OCI-LY1 (cell line): ENCODE results near the gene ARHGEF4.
"Not testable (repeated sequence)": the region's sequence is repeated elsewhere in the genome, so short reads cannot be mapped to it uniquely, and the experiment has no call there.

ENCODE experiments used
- H2AFZ ChIP-seq: fragments of 200-600 bp; sonication (generic), shearing (Covaris generic); 2 replicates; pipeline ENCODE4 v1.6.0; 2014; ENCODE audit warnings: antibody characterized with exemption, mild to moderate bottlenecking, low read length
- H3F3A ChIP-seq: fragments of 200-600 bp; sonication (generic), shearing (Covaris generic); 2 replicates; pipeline ENCODE4 v1.6.0; 2014; ENCODE audit warnings: mild to moderate bottlenecking, antibody characterized with exemption, low read length, moderate library complexity; ENCODE audit not compliant: insufficient read depth
- H3K27ac ChIP-seq: fragments of 200-600 bp; sonication (generic); 2 replicates; pipeline ENCODE4 v1.5.1; 2014; ENCODE audit warnings: low read length, mixed run types, mild to moderate bottlenecking, low read depth; ENCODE audit not compliant: poor library complexity, severe bottlenecking
- H3K27me3 ChIP-seq: fragments of 200-600 bp; sonication (generic); 2 replicates; pipeline ENCODE4 v1.6.0; 2014; ENCODE audit warnings: antibody characterized with exemption, mild to moderate bottlenecking, low read length, moderate library complexity; ENCODE audit not compliant: insufficient read depth
- H3K36me3 ChIP-seq: fragments of 200-600 bp; sonication (generic); 2 replicates; pipeline ENCODE4 v1.6.1; 2014; ENCODE audit warnings: mild to moderate bottlenecking, antibody characterized with exemption, low read length, moderate library complexity, mixed read lengths; ENCODE audit not compliant: insufficient read depth
- H3K4me1 ChIP-seq: fragments of 200-600 bp; sonication (generic); 2 replicates; pipeline ENCODE4 v1.5.1; 2014; ENCODE audit warnings: mild to moderate bottlenecking, low read length, moderate library complexity; ENCODE audit not compliant: insufficient read depth, severe bottlenecking
- H3K4me2 ChIP-seq: fragments of 200-600 bp; sonication (generic), shearing (Covaris generic); 2 replicates; pipeline ENCODE4 v1.6.1; 2014; ENCODE audit warnings: low read length
- H3K4me3 ChIP-seq: fragments of 200-600 bp; sonication (generic); 2 replicates; pipeline ENCODE4 v1.5.1; 2014; ENCODE audit warnings: low read length, low read depth, mild to moderate bottlenecking, mixed read lengths; ENCODE audit not compliant: poor library complexity, severe bottlenecking
- H3K79me2 ChIP-seq: fragments of 200-600 bp; shearing (Covaris generic); 2 replicates; pipeline ENCODE4 v1.6.1; 2016; ENCODE audit warnings: mixed run types, low read length, mixed read lengths; ENCODE audit not compliant: insufficient read depth
- H3K9ac ChIP-seq: fragments of 200-600 bp; sonication (generic), shearing (Covaris generic); 2 replicates; pipeline ENCODE4 v1.6.1; 2014; ENCODE audit warnings: mild to moderate bottlenecking, low read length, mixed read lengths
- H3K9me2 ChIP-seq: fragments of 200-600 bp; sonication (generic), shearing (Covaris generic); 2 replicates; pipeline ENCODE4 v1.6.1; 2014; ENCODE audit warnings: low read depth, mild to moderate bottlenecking, low read length, mixed read lengths
- H3K9me3 ChIP-seq: fragments of 200-600 bp; shearing (Covaris generic); 2 replicates; pipeline ENCODE4 v1.6.1; 2014; ENCODE audit warnings: low read length, mixed read lengths
- H4K20me1 ChIP-seq: fragments of 200-600 bp; sonication (generic), shearing (Covaris generic); 2 replicates; pipeline ENCODE4 v1.6.0; 2016; ENCODE audit warnings: mild to moderate bottlenecking, low read length; ENCODE audit not compliant: insufficient read depth
- CTCF ChIP-seq: fragments of 200-600 bp; sonication (generic), shearing (Covaris generic); IDR thresholded peaks from 2 replicates; pipeline ENCODE4 v1.5.1; 2017; ENCODE audit warnings: mild to moderate bottlenecking, antibody characterized with exemption, low read length, moderate library complexity, mixed read lengths
- EZH2 ChIP-seq: fragments of 200-600 bp; sonication (generic), shearing (Covaris generic); IDR thresholded peaks from 2 replicates; pipeline ENCODE4 v1.8.0; 2017; ENCODE audit warnings: borderline replicate concordance, mixed run types, mild to moderate bottlenecking, antibody characterized with exemption, low read length, moderate library complexity, mixed read lengths

ARHGEF4 gene

GRCh38 chr2:130899306-130899705 is 62.6 kb downstream of the ARHGEF4 start:
- Histone ChIP-seq H3K9me3 (no peaks in the 10 kb centered on the region), H3F3A (no peaks in the 10 kb centered on the region), H3K4me1 (no peaks in the 10 kb centered on the region), H2AFZ (no peak overlapping the region), H3K27me3 (peaks cover 9% of the 10 kb centered on the region; the same call in 1 of the 2 replicates), H3K4me3 (no peak overlapping the region), H3K4me2 (no peak overlapping the region), H3K9me2 (no peaks in the 10 kb centered on the region), H3K79me2 (no peaks in the 10 kb centered on the region), H3K27ac (no peak overlapping the region), H3K36me3 (no peaks in the 10 kb centered on the region), H4K20me1 (no peaks in the 10 kb centered on the region), H3K9ac (no peak overlapping the region)
- no peak for TF ChIP-seq CTCF
- no peak for TF ChIP-seq EZH2

GRCh38 chr2:130901061-130901460 is 64.3 kb downstream of the ARHGEF4 start:
- no peaks in the 10 kb centered on the region for H3F3A ChIP-seq
- no peaks in the 10 kb centered on the region for H3K27me3 ChIP-seq
- no peak overlapping the region for H2AFZ ChIP-seq
- H3K4me1 ChIP-seq = no peaks in the 10 kb centered on the region
- no peak overlapping the region for H3K4me2 ChIP-seq
- H3K9me3 ChIP-seq = no peaks in the 10 kb centered on the region
- no peak overlapping the region for H3K9ac ChIP-seq
- H3K4me3 ChIP-seq = no peak overlapping the region
- no peaks in the 10 kb centered on the region for H4K20me1 ChIP-seq
- no peak overlapping the region for H3K27ac ChIP-seq
- no peaks in the 10 kb centered on the region for H3K36me3 ChIP-seq
- H3K9me2 ChIP-seq = no peaks in the 10 kb centered on the region
- no peaks in the 10 kb centered on the region for H3K79me2 ChIP-seq
- TF ChIP-seq CTCF (no peak), EZH2 (no peak)

DNA sequence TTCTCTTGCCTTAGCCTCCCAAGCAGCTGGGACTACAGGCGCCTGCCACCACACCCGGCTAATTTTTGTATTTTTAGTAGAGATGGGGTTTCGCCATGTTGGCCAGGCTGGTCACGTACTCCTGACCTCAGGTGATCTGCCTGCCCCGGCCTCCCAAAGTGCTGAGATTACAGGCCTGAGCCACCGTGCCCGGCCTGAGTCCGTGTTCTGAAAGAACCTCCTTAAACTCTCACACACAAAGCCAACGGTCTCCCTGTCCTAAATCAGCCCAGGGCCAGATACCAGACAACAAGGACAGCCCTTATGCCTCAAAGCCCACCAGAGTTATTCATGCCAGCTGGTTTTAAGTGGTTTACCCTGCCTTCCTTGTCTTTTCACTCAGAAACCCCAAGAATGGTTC is 64.9 kb downstream of the ARHGEF4 start:
- not testable (repeated sequence) for H3K4me1 ChIP-seq, H3K4me3 ChIP-seq, H3K27me3 ChIP-seq, H3F3A ChIP-seq, H3K36me3 ChIP-seq, H3K9me3 ChIP-seq, H3K79me2 ChIP-seq, H4K20me1 ChIP-seq, H3K9me2 ChIP-seq, H2AFZ ChIP-seq, H3K9ac ChIP-seq, H3K4me2 ChIP-seq, H3K27ac ChIP-seq

DNA sequence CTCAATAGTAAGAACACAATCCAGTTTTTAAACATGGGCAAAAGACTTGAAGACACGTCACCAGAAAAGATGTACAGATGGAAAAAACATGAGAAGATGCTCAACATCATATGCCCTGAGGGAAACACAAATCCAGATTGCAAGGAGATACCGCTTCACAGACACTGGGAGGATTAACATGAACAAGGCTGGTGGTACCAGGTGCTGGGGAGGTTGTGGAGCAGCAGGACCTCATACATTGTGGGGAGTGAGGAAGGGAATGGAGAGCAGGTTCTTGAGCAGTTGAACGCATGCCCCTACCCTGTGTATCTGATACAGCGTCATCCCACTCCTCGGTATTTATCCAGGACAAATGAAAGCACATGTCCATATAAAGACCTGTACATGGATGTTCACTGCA is 72.1 kb downstream of the ARHGEF4 start:
- Histone ChIP-seq H3F3A (no peaks in the 10 kb centered on the region), H3K4me2 (no peak overlapping the region), H2AFZ (no peak overlapping the region), H3K9ac (no peak overlapping the region), H3K4me3 (no peak overlapping the region), H3K27me3 (peaks cover 2% of the 10 kb centered on the region; the same call in 1 of the 2 replicates), H3K4me1 (no peaks in the 10 kb centered on the region), H4K20me1 (no peaks in the 10 kb centered on the region), H3K9me2 (no peaks in the 10 kb centered on the region), H3K27ac (no peak overlapping the region), H3K9me3 (no peaks in the 10 kb centered on the region), H3K79me2 (no peaks in the 10 kb centered on the region), H3K36me3 (no peaks in the 10 kb centered on the region)
- TF ChIP-seq EZH2 (no peak), CTCF (no peak)
